Spleen (tissue), 7 donors: ENCODE measurements around the gene SNX1.

Source experiments
- POLR2A ChIP-seq, 3 donors: fragments of 450-650 bp; IDR thresholded peaks; one replicate each; pipeline ENCODE4 v1.5.1; 2017; ENCODE audit warnings: antibody characterized with exemption in 3 of 3, mild to moderate bottlenecking in 1 of 3
- POLR2AphosphoS5 ChIP-seq, 3 donors: sonication (generic); formaldehyde crosslinking; IDR thresholded peaks; one replicate each; pipeline ENCODE4 v1.5.1; 2017; ENCODE audit warnings: antibody characterized with exemption in 3 of 3
- TF ChIP-seq, protein P1 (sequence below), 11 experiments: fragments of 200-600 bp in 7 of 11; fragments of 450-650 bp in 4 of 11; sonication (generic) in 4 of 11; IDR thresholded peaks in 8 of 11; conservative IDR thresholded peaks in 3 of 11; 1 replicate in 7 of 11; 2 replicates in 4 of 11; pipeline versions ENCODE4 v1.4.0 to v1.8.0; 2016 to 2021; ENCODE audit warnings: antibody characterized with exemption in 11 of 11, inconsistent platforms in 4 of 11, mild to moderate bottlenecking in 1 of 11
- donor health status: DM: no; HTN: no; CAD: no; lungs with moderate emphysema.
- donor health status: DM: no; HTN: no; CAD: no.
- donor health status: DM: no; HTN: no; CAD: no.

DNA sequence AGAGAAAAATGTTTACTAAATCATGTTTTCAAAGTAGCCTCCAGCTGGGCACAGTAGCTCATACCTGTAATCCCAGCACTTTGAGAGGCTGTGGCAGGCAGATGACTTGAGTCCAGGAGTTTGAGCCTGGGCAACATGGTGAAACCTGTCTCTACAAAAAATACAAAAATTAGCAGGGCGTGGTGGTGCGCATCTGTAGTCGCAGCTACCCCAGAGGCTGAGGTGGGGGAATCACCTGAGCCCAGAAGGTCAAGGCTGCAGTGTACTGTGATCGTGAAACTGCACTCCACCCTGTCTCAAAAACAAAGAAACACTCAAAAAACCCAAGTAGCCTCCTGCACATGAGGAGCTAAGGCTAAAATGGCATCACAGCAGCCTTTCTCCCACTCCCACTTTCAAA is 68.7 kb downstream of the SNX1 start:
- TF ChIP-seq POLR2AphosphoS5 (IDR thresholded peaks at IDR 0.05), result peak in 1 of 3 donors; percentile 19
- TF ChIP-seq, protein P1, sequence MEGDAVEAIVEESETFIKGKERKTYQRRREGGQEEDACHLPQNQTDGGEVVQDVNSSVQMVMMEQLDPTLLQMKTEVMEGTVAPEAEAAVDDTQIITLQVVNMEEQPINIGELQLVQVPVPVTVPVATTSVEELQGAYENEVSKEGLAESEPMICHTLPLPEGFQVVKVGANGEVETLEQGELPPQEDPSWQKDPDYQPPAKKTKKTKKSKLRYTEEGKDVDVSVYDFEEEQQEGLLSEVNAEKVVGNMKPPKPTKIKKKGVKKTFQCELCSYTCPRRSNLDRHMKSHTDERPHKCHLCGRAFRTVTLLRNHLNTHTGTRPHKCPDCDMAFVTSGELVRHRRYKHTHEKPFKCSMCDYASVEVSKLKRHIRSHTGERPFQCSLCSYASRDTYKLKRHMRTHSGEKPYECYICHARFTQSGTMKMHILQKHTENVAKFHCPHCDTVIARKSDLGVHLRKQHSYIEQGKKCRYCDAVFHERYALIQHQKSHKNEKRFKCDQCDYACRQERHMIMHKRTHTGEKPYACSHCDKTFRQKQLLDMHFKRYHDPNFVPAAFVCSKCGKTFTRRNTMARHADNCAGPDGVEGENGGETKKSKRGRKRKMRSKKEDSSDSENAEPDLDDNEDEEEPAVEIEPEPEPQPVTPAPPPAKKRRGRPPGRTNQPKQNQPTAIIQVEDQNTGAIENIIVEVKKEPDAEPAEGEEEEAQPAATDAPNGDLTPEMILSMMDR (IDR thresholded peaks at IDR 0.05 in 8 of 11, conservative IDR thresholded peaks at IDR 0.05 in 3 of 11), result no peak
- TF ChIP-seq POLR2A (IDR thresholded peaks at IDR 0.05), result no peak
